ENCODE data around the gene TAS2R60.

GRCh38 chr7:143454091-143454680 is 10.9 kb downstream of the TAS2R60 start:
- no peak for TF ChIP-seq CTCF (conservative IDR thresholded peaks at IDR 0.05; ENCODE audit: low read depth, low read length)
- no peak for TF ChIP-seq POLR2A (IDR thresholded peaks at IDR 0.05; ENCODE audit: low read depth, low read length)
- no peak for TF ChIP-seq MAFK (IDR thresholded peaks at IDR 0.05; ENCODE audit: low read depth, low read length)
- TF ChIP-seq CEBPB (IDR thresholded peaks at IDR 0.05; ENCODE audit: low read depth, low read length) = no peak
- TF ChIP-seq MAZ (IDR thresholded peaks at IDR 0.05; ENCODE audit: borderline replicate concordance, low read depth, low read length) = no peak

Data from IMR-90 (cell line).